NK-92 (cell line): ENCODE data around the gene AKR1C1.
"Not testable (repeated sequence)": the region's sequence is repeated elsewhere in the genome, so short reads cannot be mapped to it uniquely, and the experiment has no call there.

ENCODE experiments used
- DNase-seq: peaks from one replicate; lab custom pipeline; 2025; ENCODE audit not compliant: unreplicated experiment; lab: John Stamatoyannopoulos, UW

Gene AKR1C1

DNA sequence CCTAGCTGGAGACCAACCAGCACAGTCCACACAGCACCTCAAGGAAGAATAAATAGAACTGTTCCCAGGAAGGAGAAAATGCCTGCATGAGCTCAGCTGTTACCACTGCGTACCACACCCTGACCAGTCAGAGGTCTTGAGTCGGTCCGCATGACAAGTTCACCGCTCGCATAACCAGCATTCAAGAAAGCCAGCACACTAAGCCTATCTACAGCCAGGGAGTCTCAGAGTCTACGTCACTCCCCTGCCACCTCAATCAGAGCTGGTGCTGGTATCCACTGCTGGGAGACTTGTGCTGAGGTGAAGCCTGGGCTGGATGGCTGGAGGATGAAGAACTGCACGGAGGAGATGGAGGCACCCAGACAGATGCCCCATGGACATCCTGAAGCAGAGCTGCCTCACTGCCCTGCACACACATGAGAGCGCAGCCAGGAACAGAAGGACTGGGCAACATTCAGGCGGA, 19.6 kb downstream of the AKR1C1 start:
- DNase-seq, result no peak

- DNase-seq, result no peak
Observed at GRCh38 chr10:4983615-4984216, 20.5 kb downstream of the AKR1C1 start.

DNA sequence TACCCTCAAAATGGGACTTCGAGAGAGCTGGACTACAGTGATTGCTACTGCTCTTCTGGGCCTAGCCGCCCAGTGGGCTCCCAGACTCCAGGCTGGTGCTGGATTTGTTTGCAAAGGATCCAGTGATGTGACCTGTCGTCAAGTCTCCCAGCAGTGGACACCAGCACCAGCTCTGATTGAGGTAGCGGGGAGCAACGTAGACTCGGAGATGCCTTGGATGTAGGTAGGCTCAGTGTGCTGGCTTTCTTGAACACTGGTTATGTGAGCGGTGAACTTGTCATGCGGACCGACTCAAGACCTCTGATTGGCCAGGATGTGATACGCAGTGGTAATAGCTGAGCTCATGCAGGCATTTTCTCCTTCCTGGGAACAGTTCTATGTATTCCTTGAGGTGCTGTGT, 21.0 kb downstream of the AKR1C1 start:
- no peak for DNase-seq

GRCh38 chr10:4984971-4985594, 21.9 kb downstream of the AKR1C1 start:
- no peak for DNase-seq

GRCh38 chr10:4988000-4988641, 24.9 kb downstream of the AKR1C1 start:
- DNase-seq, result not testable (repeated sequence)

DNA sequence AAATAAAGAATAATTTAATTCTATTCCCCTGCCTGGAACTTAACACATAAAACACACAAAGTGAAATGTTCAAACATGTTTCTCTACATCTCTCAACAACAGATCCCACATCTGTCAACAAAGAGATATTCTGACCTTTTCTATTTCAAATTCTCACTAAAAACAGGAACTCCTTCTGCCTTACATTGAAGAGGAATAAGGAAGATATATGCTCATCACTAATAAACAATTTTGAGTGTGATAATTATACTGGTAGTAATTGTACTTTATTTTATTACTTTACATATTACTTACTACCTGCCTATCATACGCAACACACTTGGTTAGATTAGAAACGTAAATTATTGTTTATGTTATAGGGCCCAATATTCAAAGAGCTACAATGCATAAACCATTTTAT, 27.0 kb downstream of the AKR1C1 start:
- DNase-seq, result no peak

DNA sequence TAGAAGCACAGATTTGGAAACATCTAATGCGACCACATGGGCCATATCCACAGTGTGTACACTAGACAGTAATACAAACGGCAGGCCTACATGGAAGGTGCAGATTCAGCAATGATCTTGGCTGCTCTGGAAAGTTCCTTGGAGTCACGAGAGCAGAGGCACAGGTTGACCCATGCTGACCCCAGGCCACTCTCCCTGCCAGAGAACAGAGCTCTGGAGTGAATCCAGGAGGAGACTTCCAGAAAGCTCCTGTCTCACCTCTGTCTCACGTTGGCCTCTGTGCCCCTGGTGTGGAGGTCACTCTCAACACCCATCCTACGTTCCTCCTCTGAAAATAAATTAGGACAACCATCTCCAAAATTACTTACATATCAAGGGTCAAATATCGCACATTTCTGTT, 28.2 kb downstream of the AKR1C1 start:
- not testable (repeated sequence) for DNase-seq

DNA sequence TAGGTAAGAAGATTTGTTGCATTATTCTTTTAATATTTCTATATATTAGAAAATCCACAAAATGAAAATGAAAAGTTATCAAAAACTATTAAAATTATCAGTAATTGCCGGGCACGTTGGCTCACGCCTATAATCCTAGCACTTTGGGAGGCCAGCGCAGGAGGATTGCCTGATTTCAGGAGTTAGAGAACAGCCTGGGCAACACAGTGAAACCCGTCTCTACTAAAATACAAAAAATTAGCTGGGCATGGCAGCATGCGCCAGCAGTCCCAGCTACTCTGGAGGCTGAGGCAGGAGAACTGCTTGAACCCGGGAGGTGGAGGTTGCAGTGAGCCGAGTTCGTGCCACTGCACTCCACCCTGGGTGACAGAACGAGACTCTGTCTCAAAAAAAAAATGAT, 29.3 kb downstream of the AKR1C1 start:
- DNase-seq, result not testable (repeated sequence)

DNA sequence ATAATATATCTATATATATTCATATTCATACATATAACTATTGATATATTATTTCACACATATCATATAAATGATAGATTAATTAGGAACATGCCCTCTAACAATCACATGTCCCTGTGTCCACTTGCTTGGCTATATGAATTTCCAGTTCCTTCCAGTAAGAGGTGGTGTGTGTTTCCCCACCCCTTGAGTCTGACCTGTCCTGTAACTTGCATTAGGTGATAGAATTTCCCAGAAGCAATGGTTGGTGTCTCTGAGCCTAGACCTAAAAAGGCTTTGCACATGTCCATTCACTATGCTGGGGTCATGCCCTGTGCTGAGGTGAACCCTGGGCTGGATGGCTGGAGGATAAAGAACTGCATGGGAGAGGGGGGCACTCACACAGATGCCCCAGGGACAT, 31.0 kb downstream of the AKR1C1 start:
- DNase-seq, result not testable (repeated sequence)

DNA sequence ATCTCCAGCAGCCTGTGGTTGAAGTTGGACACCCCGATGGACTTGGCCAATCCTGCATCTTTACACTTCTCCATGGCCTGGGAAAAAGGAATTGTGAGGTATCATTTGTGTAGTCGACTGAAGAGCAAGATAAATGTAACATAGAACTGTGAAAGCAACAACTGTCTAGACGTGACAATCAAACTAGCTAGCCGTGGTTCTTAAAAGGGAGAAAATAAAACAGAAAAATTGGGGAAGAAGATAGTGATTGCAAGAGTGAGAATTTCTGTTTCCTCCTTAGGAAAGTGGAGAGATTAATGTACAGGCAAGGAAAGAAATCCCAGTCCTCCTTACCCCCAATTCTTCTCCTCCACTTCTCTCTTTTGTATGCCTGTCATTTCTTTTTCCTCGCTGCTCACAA, 35.5 kb downstream of the AKR1C1 start:
- DNase-seq, result no peak

- no peak for DNase-seq
Observed at GRCh38 chr10:5002013-5002727, 39.0 kb downstream of the AKR1C1 start.

DNA sequence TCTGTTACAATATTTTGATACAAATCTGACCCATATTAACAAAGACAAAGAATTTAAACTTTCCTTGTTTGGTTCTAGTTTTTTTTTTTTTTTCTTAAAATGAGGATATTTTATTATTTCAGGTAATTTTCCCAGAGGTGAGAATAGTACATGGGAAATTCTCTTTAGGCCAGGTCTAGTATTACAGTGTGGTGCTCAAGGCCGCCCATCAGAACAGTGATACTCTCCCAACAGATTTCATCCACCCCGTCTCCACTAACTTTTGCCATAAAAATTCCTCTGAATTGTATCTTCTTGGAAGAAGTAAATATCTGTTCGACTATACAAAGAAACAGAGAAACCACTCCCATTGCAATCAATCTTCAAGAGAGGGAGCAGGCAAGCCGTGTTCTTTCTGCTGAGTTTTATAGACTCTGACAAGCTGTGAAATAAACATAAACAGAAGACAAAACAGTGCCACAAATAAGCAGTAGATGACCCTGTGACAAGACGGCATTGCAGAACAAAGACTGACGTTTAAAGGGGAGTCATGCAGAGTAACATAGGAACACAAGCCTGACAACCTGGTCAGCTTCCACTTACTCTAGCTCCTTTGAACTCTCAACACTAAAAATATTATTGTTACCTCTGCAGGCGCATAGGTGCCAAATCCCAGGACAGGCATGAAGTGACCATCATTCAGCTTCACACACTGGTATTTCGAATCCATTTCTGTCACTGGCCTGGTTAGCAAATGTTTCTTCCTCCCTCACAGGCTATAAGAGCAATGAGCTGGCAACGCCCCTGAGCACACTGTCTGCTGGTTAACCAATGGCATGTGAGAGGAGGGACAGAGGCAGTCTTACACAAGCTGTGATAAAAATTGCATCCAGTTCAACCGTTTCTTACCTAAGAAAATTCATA, 40.2 kb downstream of the AKR1C1 start, which contains the start of gene AKR1C2:
AKR1C2 (minus strand) TSS at position 731 of the 903 bp plus-strand sequence; CDS start at position 709, 22 bp downstream.
- DNase-seq, result not testable (repeated sequence)

DNA sequence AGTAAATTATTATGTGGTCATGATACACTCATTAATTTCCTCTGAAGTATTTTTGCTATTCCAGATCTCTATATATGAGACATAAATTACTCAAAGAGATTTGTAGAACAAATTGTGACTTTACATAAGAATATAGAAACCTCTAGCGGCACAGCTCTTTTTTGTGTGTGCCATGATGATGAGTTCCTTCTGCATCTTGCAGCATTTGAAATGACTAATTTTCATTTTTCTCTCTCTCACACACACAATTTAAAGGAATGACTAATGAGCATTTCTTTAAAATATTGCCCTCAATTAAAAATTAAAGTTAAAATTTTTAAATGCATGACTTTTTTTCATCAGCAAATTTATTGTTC, 40.8 kb downstream of the AKR1C1 start:
- not testable (repeated sequence) for DNase-seq

DNA sequence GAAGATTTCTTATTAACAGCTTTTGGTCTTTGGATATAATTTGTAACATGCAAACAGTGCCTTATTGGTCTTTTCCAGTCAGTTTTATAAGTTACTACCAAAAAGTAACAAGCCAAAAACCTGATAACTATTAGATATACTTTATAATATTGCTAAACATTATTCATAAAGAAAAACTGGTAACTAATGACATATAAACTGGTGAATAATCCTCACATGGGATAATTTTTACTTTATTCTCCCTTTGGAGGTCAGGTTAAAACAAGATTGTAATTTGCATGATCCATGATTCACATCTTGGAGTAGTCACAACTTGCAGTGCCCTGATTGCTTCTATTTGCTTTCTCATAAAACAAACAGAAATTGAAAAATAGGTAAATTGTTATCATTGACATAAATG, 41.3 kb downstream of the AKR1C1 start:
- DNase-seq, result not testable (repeated sequence)

- not testable (repeated sequence) for DNase-seq
Observed at GRCh38 chr10:5008857-5009548, 45.8 kb downstream of the AKR1C1 start.

- not testable (repeated sequence) for DNase-seq
Observed at GRCh38 chr10:5010043-5010442, 46.8 kb downstream of the AKR1C1 start.

GRCh38 chr10:5011392-5011791, 48.2 kb downstream of the AKR1C1 start:
- DNase-seq, result not testable (repeated sequence)

DNA sequence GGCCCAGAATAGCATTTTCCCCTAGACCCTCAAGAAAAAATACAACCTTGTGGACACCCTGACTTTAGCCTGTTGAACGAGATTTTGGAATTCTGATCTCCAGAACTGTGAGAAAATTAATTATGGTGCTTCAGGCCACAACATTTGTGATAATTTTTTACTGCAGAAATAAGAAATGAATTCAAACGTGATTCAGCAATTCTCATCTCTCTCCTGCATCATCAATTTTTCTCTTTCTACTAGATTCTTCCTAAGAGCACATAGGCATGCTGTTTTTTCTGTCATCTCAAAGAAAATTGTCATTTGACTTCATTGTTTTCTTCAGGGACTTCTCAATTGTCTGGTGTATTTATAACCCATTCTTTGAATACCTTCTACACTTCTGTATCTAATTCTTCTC, 49.4 kb downstream of the AKR1C1 start:
- no peak for DNase-seq

DNA sequence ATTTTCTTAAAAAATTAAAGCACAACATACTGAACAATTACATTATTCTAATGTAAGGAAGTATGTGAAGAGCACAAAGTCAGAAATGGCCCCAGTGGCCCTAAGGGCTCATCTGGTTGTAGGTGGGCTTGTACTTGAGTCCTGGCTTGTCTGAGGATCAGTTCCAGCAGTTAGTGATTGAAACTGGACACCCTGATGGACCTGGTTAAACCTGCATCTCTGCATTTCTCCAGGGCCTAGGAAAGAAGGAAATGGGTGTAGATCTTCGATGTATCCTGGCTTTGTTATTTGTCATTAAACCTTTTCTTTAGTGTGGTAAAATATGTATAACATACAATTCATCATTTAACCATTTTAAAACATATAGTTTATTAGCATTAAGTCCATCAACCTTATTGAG, 50.2 kb downstream of the AKR1C1 start:
- no peak for DNase-seq
